B cell (primary cell): ENCODE data around the gene PCDH19.

Experiments used
- CTCF ChIP-seq: fragments of 200-600 bp; IDR thresholded peaks from one replicate; pipeline ENCODE4 v1.8.0; 2022; ENCODE audit warnings: antibody characterized with exemption, mild to moderate bottlenecking
- EZH2 ChIP-seq: IDR thresholded peaks from 2 replicates; pipeline ENCODE4 v1.6.1; 2012; ENCODE audit warnings: borderline replicate concordance, low read depth, mild to moderate bottlenecking, moderate library complexity, low read length; ENCODE audit not compliant: insufficient read depth, poor library complexity, severe bottlenecking

DNA sequence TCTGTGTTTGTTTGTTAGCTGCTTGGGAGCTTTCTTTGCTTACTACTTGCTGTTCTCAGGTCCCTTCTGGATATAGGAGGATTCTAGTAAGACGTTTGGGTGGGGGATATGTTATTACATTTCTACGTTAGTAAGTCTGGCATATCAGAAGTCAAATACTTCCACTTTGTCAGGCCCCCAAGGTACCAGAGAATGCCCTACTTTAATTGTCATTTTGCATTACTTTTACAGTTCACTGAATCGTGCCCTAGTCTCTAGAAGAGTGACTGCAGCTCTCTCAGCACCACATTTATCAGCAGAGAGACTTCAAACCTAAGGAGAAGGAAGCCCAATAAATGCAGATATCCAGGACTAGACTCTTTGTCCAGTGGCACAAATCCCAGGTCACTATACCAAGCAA, 54.4 kb downstream of the PCDH19 start:
- TF ChIP-seq CTCF (no peak), EZH2 (no peak)
